Progenitor cell of endocrine pancreas (in vitro differentiated cells): ENCODE data around the gene GALNT14. TPM values are rescaled to one million over a fixed set of nuclear protein-coding genes. Genes with fewer than 3 reads are reported as not detected.

ENCODE experiments used
- DNase-seq: peaks from one replicate; pipeline ENCODE4 v3.0.0; 2021; ENCODE audit warnings: low spot score; ENCODE audit not compliant: unreplicated experiment
- H3K27ac Mint-ChIP-seq: 2 replicates; pipeline ENCODE4 v1.8.0; 2021; ENCODE audit warnings: mild to moderate bottlenecking, moderate library complexity, mixed read lengths
- H3K27me3 Mint-ChIP-seq: 2 replicates; pipeline ENCODE4 v1.8.0; 2021; ENCODE audit warnings: mixed read lengths
- H3K36me3 Mint-ChIP-seq: 2 replicates; pipeline ENCODE4 v1.8.0; 2022; ENCODE audit warnings: mixed read lengths; ENCODE audit not compliant: insufficient read depth
- H3K4me1 Mint-ChIP-seq: 2 replicates; pipeline ENCODE4 v1.8.0; 2021; ENCODE audit warnings: low read depth, mixed read lengths
- H3K4me3 Mint-ChIP-seq: 2 replicates; pipeline ENCODE4 v1.8.0; 2021; ENCODE audit warnings: low read depth, mild to moderate bottlenecking, moderate library complexity, mixed read lengths
- H3K9me3 Mint-ChIP-seq: 2 replicates; pipeline ENCODE4 v1.8.0; 2021; ENCODE audit warnings: low read depth, mixed read lengths
- total RNA-seq: library from RNA; stranded (reverse); gene quantifications from 2 replicates; pipeline ENCODE4 v1.2.1, GENCODE V29; 2021
- TF ChIP-seq, protein P1 (sequence below): fragments of 200-600 bp; sonication (generic); IDR thresholded peaks from one replicate; pipeline ENCODE4 v1.5.0; 2021; ENCODE audit warnings: antibody characterized with exemption, mild to moderate bottlenecking; ENCODE audit not compliant: unreplicated experiment

GALNT14 gene
- total RNA-seq, 1 donor from 2014 or later, result 0.91 TPM

- H3K4me1 Mint-ChIP-seq, result no peaks in the 10 kb centered on the region
- no peak overlapping the region for H3K27ac Mint-ChIP-seq
- TF ChIP-seq, protein P1, sequence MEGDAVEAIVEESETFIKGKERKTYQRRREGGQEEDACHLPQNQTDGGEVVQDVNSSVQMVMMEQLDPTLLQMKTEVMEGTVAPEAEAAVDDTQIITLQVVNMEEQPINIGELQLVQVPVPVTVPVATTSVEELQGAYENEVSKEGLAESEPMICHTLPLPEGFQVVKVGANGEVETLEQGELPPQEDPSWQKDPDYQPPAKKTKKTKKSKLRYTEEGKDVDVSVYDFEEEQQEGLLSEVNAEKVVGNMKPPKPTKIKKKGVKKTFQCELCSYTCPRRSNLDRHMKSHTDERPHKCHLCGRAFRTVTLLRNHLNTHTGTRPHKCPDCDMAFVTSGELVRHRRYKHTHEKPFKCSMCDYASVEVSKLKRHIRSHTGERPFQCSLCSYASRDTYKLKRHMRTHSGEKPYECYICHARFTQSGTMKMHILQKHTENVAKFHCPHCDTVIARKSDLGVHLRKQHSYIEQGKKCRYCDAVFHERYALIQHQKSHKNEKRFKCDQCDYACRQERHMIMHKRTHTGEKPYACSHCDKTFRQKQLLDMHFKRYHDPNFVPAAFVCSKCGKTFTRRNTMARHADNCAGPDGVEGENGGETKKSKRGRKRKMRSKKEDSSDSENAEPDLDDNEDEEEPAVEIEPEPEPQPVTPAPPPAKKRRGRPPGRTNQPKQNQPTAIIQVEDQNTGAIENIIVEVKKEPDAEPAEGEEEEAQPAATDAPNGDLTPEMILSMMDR, result no peak
- peaks cover 6% of the 10 kb centered on the region for H3K27me3 Mint-ChIP-seq
- DNase-seq, result no peak
- no peak overlapping the region for H3K4me3 Mint-ChIP-seq
- no peaks in the 10 kb centered on the region for H3K9me3 Mint-ChIP-seq
- no peaks in the 10 kb centered on the region for H3K36me3 Mint-ChIP-seq
Measured at GRCh38 chr2:30931841-30932407, 206.3 kb downstream of the GALNT14 start.

DNA sequence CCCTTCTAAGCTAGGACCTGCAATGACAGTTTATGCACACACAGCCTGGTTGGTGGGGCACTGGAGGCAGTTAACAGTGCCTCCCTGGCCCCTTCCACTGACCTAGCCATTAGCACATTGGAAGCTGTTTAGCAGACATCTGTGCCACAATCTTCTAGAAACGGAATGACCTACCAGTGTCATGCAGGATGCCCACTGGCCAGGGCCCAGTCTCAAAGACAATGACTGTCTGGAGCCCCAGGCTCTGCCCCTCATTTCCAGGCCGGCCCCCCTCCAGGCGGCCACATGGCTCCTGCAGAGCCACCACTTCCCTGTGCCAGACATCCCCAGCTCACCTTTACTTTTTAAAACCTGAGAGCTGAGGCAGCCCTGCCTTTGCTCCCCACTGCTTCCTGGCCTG lies 207.5 kb downstream of the GALNT14 start:
- no peak for DNase-seq
- no peak overlapping the region for H3K4me3 Mint-ChIP-seq
- H3K4me1 Mint-ChIP-seq, result no peaks in the 10 kb centered on the region
- H3K9me3 Mint-ChIP-seq, result no peaks in the 10 kb centered on the region
- no peaks in the 10 kb centered on the region for H3K36me3 Mint-ChIP-seq
- H3K27me3 Mint-ChIP-seq, result peaks cover 6% of the 10 kb centered on the region
- TF ChIP-seq, protein P1, result no peak
- H3K27ac Mint-ChIP-seq, result no peak overlapping the region

DNA sequence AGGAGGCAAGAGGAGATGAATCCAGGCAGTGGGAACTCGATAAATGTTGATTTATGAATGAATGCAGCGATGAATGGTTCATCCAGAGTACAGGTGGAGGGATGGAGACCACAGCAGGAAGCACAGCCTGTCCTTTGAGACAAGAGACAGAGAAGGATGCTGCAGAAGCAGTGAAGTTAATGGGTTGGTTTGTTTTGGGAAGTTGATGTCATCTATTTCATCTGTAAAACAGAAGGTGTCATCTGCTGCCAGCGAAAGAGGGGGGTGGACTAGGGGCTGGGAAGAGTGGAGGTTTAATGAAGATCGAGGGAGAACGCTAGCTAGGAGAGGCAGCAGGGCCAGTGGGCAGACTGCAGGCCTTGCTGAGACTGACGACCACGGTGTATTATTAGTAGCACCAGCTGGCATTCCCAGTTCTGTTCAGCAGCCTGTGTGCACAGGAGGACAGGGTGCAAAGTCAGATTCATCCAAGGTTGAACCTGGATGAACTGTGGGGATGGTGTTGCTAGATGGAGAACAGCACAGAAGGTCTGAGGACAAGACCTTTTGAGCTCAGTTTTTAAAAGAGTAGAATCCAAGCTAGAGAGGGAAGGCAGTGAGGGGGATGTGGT lies 210.7 kb downstream of the GALNT14 start:
- H3K36me3 Mint-ChIP-seq, result no peaks in the 10 kb centered on the region
- DNase-seq, result no peak
- no peak overlapping the region for H3K27ac Mint-ChIP-seq
- H3K27me3 Mint-ChIP-seq, result peaks cover 9% of the 10 kb centered on the region
- H3K4me3 Mint-ChIP-seq, result no peak overlapping the region
- peaks cover 2% of the 10 kb centered on the region for H3K4me1 Mint-ChIP-seq
- H3K9me3 Mint-ChIP-seq, result no peaks in the 10 kb centered on the region
- TF ChIP-seq, protein P1, result no peak

- DNase-seq, result no peak
- Mint-ChIP-seq H3K27ac (no peak overlapping the region), H3K36me3 (no peaks in the 10 kb centered on the region), H3K9me3 (no peaks in the 10 kb centered on the region), H3K4me3 (no peak overlapping the region), H3K27me3 (peaks cover 16% of the 10 kb centered on the region), H3K4me1 (peaks cover 2% of the 10 kb centered on the region)
- TF ChIP-seq, protein P1, result no peak
Measured at GRCh38 chr2:30926606-30927005, 211.6 kb downstream of the GALNT14 start.

DNA sequence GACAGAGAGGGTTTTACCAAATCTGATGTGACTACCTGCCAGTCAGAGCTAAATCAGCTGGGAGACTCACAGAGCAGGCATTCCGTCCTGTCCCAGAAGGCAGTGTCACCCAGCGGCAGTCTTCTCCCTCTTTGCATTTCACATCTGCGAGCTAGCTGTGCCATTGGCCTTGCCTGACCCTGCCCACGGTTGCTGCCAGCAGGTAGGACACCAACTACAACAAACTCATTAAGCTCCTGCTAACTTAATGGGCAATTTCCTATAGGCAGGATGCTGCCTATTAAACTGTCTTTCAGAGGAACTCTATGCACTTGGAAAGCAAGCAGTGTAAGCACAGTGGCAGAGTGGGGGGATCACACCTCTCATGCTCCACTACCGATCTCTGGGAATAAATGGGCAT lies 214.6 kb downstream of the GALNT14 start:
- H3K27me3 Mint-ChIP-seq, result peaks cover 25% of the 10 kb centered on the region
- no peaks in the 10 kb centered on the region for H3K36me3 Mint-ChIP-seq
- peaks cover 2% of the 10 kb centered on the region for H3K4me1 Mint-ChIP-seq
- no peak overlapping the region for H3K27ac Mint-ChIP-seq
- H3K9me3 Mint-ChIP-seq, result no peaks in the 10 kb centered on the region
- TF ChIP-seq, protein P1, result no peak
- H3K4me3 Mint-ChIP-seq, result no peak overlapping the region
- DNase-seq, result no peak
